Stimulated activated CD4-positive, alpha-beta T cell treated with anti-CD3 and anti-CD28 coated beads, Interleukin-1b, Interleukin-23, amount 100 ng/mL, for 4 hours (primary cell): ENCODE results near the gene LINGO1.

Source experiments
- DNase-seq, 2 donors: peaks; one replicate each; pipeline ENCODE4 v3.0.0-alpha.2; 2020; ENCODE audit warnings: low read depth in 2 of 2

Gene LINGO1

GRCh38 chr15:77615472-77615871 lies 17.2 kb downstream of the LINGO1 start:
- no peak for DNase-seq

GRCh38 chr15:77614251-77614806 lies 18.4 kb downstream of the LINGO1 start:
- no peak for DNase-seq

DNA sequence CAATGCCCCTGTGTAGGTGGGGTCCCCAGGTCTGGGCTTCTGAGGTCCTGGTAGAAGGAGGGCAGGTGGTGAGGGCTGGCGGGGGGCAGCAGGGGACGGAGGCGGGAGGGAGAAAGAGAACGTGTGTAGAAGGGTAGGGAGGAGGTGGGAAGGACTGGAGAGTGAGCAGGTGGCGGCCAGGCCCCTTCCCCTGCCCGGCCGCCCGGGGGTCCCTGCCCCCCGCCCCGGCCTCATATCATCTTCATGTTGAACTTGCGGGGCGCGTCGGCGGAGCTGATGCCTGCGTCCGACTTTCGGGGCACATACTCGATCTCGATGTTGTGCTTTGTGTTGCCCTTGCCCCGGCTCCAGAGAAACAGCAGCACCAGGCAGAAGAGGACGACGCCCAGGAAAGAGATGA lies 18.9 kb downstream of the LINGO1 start:
- no peak for DNase-seq

DNA sequence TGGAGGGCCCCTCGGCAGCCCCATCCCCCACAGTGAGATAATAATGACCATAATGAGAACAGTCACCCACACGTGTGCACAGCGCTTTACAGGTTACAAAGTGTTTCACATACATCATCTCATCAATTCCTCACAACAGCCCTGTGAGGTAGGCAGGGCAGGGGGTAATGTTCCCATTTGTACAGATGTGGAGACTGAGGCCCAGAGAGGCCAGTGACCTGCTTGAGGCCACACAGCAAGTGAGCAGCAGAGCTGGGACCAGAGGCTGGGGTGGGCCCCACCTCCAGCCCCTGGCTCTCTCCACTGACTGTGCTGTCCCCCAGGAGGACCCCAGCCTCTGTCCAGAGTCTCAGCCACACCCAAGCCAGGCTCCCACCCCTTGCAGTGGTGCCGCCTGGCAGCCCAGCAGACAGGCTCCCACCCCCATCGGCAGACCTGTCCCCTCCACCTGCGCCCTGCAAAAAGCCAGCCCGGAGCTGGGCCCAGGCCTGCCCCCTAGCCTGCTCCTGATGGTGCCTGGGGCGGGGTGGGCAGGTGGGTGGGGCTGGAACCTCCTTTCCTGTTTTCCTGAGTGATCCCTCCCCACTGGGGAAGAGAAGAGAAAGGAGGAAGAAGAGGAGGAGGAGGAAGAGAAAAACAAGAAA lies 19.6 kb downstream of the LINGO1 start:
- no peak for DNase-seq

GRCh38 chr15:77611767-77612166 lies 20.9 kb downstream of the LINGO1 start:
- DNase-seq, result no peak

DNA sequence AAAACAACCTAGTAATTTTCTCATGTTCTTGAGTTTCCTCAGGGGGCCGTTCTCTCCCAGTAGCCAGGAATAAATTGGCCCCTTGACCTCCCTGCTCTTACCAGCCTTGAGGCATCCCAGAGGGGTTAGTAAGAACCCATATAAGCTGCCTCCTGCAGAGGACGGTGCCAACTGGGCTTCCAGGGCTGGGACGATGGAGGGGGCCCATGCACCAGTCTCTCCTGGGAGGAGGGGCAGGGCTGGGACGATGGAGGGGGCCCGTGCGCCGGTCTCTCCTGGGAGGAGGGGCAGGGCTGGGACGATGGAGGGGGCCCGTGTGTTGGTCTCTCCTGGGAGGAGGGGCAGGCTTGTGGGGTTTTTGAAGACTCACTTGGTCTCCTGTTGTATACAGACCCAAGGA lies 22.0 kb downstream of the LINGO1 start:
- no peak for DNase-seq

DNA sequence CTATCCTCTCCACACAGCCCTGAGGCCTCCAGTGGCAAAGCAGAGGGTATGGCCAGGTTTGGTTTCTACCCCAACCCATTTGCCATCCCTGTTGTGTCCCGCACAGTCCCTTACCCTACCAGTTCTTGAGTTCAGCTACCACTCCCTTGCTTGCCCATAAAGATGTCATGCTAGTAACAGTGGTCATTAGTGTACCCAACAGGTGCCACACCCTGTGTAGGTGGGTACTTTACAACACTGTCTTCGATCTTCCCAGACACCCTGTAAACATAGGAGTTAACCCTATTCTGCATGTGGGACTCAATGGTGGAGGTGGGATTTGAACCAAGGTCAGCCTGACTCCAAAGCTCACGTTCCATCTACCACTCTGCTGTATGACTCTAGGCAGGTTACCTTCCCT lies 23.2 kb downstream of the LINGO1 start:
- DNase-seq, result no peak

DNA sequence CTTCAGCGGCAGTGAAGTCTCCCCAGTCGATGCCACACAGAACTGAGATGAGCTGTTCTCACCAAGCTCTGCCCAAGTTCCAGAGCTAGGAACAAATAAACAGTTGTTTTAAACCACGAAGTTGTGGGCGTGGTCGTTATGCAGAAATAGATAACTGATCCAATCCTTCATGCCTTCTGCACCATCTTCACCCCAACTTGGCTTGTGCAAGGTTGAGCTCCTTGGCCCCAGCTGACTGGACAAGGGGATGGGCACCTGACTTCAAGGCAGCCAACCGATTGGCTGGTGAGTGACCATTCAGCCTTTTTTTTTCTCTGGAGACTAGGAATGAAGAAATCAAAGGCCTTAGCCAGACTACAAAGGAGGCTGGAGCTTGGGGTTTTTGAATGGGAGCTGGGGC lies 23.9 kb downstream of the LINGO1 start:
- no peak for DNase-seq

DNA sequence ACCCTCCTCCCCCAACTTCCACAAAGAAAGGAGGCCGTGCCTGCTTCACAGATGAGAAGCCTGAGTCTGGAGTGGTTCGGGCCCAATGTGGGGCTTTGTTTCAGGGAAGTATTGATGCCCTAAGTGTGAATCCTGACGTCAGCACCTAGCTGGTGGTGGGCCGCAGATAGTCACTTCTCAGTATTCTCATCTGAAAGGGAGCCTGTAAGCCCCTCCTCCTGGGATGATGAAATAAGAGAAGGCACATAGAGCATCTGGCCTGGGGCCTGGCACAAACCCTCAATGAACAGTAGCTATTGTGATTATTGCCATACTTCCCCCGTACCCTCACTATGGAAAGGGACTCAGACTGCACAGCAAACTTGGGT lies 24.8 kb downstream of the LINGO1 start:
- DNase-seq, result no peak

GRCh38 chr15:77607111-77607893 lies 25.4 kb downstream of the LINGO1 start:
- DNase-seq, result no peak

DNA sequence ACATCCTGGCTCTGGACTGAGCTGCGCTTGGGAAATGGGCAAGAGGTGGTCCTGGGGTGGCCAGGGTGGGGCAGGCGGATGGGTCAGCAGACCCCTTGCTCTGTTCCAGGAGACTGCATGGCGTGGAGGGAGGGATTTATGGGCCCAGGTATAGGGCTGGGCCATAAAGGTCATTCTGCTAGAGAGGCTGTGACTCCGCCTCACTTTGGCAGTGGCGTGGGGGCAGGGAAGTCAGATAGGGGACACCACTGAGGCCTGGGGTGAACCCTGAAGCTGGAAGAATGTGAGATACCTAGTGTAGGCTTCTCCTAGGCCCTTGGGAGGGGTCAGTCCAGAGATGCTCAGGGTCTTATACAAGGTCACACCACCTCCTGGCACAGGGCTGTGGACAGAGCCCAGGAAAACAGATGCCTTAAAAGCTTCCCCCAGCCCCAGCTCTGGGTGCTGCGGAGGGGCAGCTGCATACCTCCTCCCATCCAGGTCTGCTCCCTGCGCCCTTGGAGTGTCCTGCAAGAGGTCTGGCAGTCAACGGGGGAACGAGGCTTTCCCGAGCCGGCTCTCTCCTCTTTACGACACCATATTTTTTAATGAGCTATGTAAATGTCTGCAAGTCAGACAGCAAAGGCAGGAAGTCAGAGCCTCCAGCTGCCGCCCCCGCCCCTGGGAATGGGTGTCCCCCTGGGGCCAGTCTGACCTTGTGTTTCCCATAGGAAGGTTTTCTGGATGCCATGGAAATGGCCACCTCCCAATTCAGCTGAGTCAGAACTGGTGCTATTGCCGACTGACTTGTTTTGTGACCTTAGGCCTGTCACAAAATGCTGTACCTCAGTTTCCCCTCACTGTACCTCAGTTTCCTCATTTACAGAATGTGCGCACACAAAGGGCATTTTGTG lies 26.3 kb downstream of the LINGO1 start:
- no peak for DNase-seq

DNA sequence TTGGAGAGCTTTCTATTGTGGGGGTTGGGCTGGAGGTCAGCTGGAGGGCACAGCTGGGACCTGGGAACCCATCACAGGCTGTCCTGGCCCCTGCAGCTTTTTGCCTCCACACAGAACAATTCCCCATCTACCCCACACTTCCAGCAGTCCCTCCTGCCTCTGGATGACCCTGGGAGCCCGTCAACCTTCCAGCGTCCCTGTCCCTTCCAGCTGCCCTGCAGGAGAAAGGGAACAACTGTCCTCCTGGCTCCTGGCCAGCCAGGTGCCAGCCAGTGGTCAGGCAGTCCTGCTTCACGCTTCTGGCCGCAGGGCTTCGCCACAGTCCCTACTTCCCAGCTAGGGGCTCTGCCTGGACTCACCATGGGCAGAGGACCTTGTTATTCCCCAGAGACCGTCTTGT lies 27.2 kb downstream of the LINGO1 start:
- no peak for DNase-seq

DNA sequence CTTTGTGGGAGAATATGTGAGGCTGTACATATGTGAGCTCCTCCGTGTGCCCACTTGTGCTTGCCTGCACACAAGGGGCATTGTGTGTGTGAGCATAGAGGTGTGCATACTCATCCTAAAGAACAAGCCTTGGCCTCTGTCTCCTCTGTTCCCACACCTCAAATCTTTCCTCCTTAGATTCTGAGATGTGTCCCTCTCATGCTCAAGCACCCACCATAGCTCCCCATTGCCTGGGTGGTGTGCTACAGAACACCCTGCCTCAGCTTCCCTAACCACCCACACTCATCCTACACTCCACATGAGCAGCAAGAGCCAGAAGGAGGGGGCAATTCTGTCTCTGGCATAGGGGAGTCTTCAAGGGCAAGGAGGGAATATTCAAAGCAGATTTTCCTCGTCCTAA lies 27.7 kb downstream of the LINGO1 start:
- no peak for DNase-seq

GRCh38 chr15:77603611-77604336 lies 28.9 kb downstream of the LINGO1 start:
- no peak for DNase-seq

DNA sequence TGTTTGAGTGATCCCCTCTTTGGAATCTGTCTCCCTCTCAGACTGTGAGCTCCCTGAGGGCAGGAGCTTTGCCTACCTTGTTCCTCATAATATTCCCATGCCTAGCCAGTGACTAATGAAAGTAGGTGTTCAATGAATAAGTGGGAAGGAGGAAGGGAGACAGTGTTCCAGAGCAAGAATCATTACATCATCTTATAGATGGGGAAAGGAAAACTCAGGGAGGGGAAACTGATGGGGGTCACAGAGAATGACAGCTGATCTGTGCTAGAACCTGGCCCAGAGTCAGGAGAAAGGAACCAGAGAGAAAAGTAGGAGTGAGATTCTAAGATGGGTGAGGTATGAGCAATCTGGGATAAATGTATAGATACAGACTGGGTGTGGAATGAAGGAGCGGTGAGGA lies 29.9 kb downstream of the LINGO1 start:
- DNase-seq, result no peak

DNA sequence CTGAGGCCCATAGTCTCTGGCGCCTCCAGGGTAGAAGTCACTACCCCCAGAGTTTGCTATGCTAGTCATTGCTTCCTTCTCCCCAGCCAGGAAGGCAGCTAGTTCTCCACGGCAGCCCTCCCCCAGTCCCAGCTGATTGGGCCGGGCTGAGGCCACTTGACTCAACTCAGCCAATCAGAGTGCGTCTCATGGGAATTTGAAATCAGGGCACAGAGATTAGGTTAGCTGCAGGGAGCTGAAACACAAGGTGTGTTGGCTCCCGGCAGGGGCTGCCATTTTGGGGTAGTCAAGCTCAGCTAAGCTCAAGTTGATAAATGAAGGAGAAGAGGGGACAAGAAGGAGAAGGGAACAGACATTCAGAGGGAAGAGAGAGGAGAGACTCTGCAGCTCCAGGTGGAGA lies 32.8 kb downstream of the LINGO1 start:
- no peak for DNase-seq

- no peak for DNase-seq
These were observed 33.4 kb downstream of the LINGO1 start for GRCh38 chr15:77599357-77599756.

GRCh38 chr15:77598644-77599043 lies 34.1 kb downstream of the LINGO1 start:
- no peak for DNase-seq

DNA sequence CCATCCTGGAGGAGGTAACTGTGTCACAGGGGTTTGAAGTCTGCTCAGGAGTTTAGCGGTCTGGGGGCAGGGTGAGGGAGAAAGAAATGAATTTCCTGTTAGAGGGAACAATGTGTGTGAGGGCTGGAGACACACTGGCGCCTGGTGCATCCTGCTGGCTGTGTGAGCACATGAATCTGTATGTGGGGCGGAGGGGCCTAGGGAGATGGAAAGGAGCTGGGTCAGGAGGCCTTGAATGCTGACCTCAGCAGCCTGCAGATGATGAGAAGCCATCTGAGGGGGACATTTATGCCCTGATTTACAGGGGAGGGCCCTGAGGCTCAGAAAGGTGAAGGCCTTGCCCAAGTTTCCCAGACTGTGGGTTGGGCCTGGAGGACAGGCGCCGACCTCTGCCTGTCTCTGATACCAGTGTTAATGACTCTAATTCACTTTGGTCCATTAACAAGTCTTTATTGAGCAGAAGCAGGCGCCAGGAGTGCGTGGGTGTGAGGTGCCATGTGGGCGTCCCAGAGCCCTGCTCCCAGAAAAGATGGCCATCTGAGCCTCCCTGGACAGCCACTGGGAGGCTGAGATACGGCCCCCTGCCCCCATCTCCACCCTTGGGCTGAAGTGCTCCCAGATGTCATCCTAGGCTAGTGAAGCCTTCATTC lies 34.8 kb downstream of the LINGO1 start:
- no peak for DNase-seq

DNA sequence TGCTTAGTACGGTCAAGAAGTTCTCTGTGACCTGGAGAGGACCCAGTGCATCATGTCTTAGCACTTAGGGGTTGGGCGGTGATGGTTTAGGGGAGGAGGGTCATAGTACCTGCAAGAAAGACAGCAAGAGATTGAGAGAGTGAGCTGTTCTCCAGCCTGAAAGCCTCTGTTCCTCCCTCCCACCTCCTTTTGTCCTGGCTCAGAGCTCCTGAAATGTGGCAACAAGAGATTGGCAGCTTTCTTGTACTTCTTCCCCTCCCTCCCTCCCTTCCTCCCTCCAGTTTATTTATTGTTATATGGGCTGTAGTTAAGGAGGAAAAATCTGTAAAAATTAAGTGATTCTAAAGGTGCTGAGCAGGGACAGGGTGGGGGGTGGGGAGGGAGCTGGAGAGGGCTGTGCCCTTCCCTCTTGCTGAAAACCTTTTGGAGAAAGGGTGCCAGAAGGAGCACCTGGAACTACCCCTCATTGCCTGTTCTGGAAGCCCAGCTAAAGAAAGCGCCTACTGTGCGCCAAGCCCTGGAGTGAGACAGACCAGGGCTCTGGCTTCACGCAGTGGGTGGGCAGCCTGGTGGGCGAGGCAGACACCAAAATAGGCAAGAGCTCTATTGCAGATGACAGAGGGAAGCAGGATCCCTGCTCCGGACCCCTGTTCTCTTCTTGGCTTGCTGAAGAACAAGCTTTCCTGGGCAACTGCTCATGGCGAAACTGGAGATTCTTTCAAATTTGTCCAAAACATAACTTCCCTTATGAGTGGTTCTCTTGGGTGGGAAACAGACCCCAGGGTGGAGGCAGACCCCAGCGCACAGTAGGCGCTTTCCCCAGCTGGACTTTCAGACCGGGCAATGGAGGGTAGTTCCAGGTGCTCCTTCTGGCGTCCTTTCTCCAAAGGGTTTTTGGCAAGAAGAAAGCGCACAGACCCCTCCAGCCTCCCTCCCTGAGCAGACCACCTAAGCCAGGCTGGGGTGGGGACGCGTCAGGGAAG lies 35.6 kb downstream of the LINGO1 start:
- no peak for DNase-seq
